ENCODE measurements around the gene PDE5A. TPM values are rescaled to one million over a fixed set of nuclear protein-coding genes. Genes with fewer than 3 reads are reported as not detected.

The PDE5A gene
- polyA plus RNA-seq, 1 donor (not counting 4 experiments of a cell fraction or from before 2014, with no cell fraction given) = 3.6 TPM

DNA sequence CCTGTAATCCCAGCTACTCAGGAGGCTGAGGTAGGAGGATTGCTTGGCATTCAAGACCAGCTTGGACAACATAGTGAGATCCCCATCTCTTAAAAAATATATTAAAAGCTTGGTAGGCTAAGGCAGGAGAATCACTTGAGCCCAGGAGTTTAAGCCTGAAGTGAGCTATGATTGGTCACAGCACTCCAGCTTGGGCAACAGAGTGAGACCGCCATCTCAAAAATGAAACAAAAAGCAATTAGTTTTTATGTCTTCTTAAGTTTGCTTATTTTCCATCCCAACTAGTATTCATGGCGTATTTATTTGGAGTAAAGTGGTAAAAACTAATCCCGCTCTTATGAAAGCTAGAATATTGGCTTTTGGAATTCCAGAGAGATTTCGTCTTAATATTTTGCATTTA is 25.4 kb upstream of the PDE5A start:
- FAIRE-seq (no peak), DNase-seq (ENCODE audit: low read depth, low spot score) (no peak)
- Histone ChIP-seq H3K4me3 (ENCODE audit: control insufficient read depth in 2 of 3, extremely low read depth in 1 of 3, insufficient read depth in 2 of 3, low read depth in 1 of 3, low read length in 3 of 3) (no peak overlapping the region), H3K27ac (ENCODE audit: control insufficient read depth, insufficient read depth, low read length) (no peak overlapping the region), H3K4me1 (ENCODE audit: control insufficient read depth, extremely low read depth, insufficient read depth, low read length) (no peaks in the 10 kb centered on the region), H3K4me2 (ENCODE audit: control insufficient read depth, extremely low read depth, insufficient read depth, low read depth, low read length) (no peak overlapping the region), H3K9me1 (ENCODE audit: control insufficient read depth, extremely low read depth, insufficient read depth, low read length) (no peaks in the 10 kb centered on the region), H4K20me1 (ENCODE audit: control insufficient read depth, extremely low read depth, insufficient read depth, low read length) (no peaks in the 10 kb centered on the region), H3K9ac (ENCODE audit: control insufficient read depth, extremely low read depth, insufficient read depth, low read length) (no peak overlapping the region), H3K36me3 (ENCODE audit: control insufficient read depth in 2 of 2, extremely low read depth in 1 of 2, insufficient read depth in 2 of 2, low read length in 2 of 2) (no peaks in the 10 kb centered on the region), H3K9me3 (ENCODE audit: control insufficient read depth, low read depth, low read length) (no peaks in the 10 kb centered on the region), H2AFZ (ENCODE audit: control insufficient read depth, low read length) (no peak overlapping the region), H3K79me2 (ENCODE audit: control insufficient read depth, insufficient read depth, low read length) (no peaks in the 10 kb centered on the region), H3K27me3 (ENCODE audit: control insufficient read depth, extremely low read depth, insufficient read depth, low read length) (no peaks in the 10 kb centered on the region)
- no peak for TF ChIP-seq EZH2 (IDR thresholded peaks at IDR 0.05; ENCODE audit: low read length)
- TF ChIP-seq, protein P1, sequence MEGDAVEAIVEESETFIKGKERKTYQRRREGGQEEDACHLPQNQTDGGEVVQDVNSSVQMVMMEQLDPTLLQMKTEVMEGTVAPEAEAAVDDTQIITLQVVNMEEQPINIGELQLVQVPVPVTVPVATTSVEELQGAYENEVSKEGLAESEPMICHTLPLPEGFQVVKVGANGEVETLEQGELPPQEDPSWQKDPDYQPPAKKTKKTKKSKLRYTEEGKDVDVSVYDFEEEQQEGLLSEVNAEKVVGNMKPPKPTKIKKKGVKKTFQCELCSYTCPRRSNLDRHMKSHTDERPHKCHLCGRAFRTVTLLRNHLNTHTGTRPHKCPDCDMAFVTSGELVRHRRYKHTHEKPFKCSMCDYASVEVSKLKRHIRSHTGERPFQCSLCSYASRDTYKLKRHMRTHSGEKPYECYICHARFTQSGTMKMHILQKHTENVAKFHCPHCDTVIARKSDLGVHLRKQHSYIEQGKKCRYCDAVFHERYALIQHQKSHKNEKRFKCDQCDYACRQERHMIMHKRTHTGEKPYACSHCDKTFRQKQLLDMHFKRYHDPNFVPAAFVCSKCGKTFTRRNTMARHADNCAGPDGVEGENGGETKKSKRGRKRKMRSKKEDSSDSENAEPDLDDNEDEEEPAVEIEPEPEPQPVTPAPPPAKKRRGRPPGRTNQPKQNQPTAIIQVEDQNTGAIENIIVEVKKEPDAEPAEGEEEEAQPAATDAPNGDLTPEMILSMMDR (optimal IDR thresholded peaks at IDR 0.05 in 1 of 3, IDR thresholded peaks at IDR 0.05 in 1 of 3, conservative IDR thresholded peaks at IDR 0.05 in 1 of 3; ENCODE audit: extremely low read depth in 1 of 3, insufficient read depth in 2 of 3, low read length in 3 of 3) = no peak
- dilution Hi-C loops (cut with MboI; ENCODE audit: extremely low pct_ligation_motif_present, low sequenced_read_pairs) = no loop called here

DNA sequence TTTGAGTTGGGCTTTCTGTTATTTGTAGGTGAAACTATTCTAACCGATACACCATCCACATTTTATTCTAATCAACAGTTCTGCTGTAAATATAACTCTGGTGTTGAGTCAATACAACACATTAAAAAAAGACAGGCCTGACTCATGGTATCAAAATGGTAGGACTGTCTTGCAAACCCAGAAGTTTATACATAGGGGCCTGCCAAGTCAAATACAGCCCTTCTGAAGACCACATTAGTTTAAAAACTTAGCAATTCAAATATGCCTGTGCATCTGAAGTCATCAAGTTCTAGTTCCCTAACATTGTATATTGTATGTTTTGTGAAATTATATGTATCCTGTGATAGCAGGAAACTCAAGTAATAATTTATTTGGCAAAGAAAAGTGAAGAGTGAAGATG is 24.4 kb upstream of the PDE5A start:
- Histone ChIP-seq H2AFZ (ENCODE audit: control insufficient read depth, low read length) (no peak overlapping the region), H3K79me2 (ENCODE audit: control insufficient read depth, insufficient read depth, low read length) (no peaks in the 10 kb centered on the region), H3K9me1 (ENCODE audit: control insufficient read depth, extremely low read depth, insufficient read depth, low read length) (no peaks in the 10 kb centered on the region), H3K4me3 (ENCODE audit: control insufficient read depth in 2 of 3, extremely low read depth in 1 of 3, insufficient read depth in 2 of 3, low read depth in 1 of 3, low read length in 3 of 3) (no peak overlapping the region), H3K4me1 (ENCODE audit: control insufficient read depth, extremely low read depth, insufficient read depth, low read length) (no peaks in the 10 kb centered on the region), H3K27me3 (ENCODE audit: control insufficient read depth, extremely low read depth, insufficient read depth, low read length) (no peaks in the 10 kb centered on the region), H4K20me1 (ENCODE audit: control insufficient read depth, extremely low read depth, insufficient read depth, low read length) (no peaks in the 10 kb centered on the region), H3K4me2 (ENCODE audit: control insufficient read depth, extremely low read depth, insufficient read depth, low read depth, low read length) (no peak overlapping the region), H3K9ac (ENCODE audit: control insufficient read depth, extremely low read depth, insufficient read depth, low read length) (no peak overlapping the region), H3K27ac (ENCODE audit: control insufficient read depth, insufficient read depth, low read length) (no peak overlapping the region), H3K36me3 (ENCODE audit: control insufficient read depth in 2 of 2, extremely low read depth in 1 of 2, insufficient read depth in 2 of 2, low read length in 2 of 2) (no peaks in the 10 kb centered on the region), H3K9me3 (ENCODE audit: control insufficient read depth, low read depth, low read length) (no peaks in the 10 kb centered on the region)
- FAIRE-seq (no peak), DNase-seq (ENCODE audit: low read depth, low spot score) (no peak)
- no peak for TF ChIP-seq EZH2 (IDR thresholded peaks at IDR 0.05; ENCODE audit: low read length)
- TF ChIP-seq, protein P1 (optimal IDR thresholded peaks at IDR 0.05 in 1 of 3, IDR thresholded peaks at IDR 0.05 in 1 of 3, conservative IDR thresholded peaks at IDR 0.05 in 1 of 3; ENCODE audit: extremely low read depth in 1 of 3, insufficient read depth in 2 of 3, low read length in 3 of 3) = no peak
- dilution Hi-C loops (cut with MboI; ENCODE audit: extremely low pct_ligation_motif_present, low sequenced_read_pairs) = no loop called here

Data from keratinocyte (primary cell).